OCI-LY1 (cell line): ENCODE measurements around the gene TFPI.

Experiments used
- CTCF ChIP-seq: fragments of 200-600 bp; sonication (generic), shearing (Covaris generic); IDR thresholded peaks from 2 replicates; pipeline ENCODE4 v1.5.1; 2017; ENCODE audit warnings: mild to moderate bottlenecking, antibody characterized with exemption, low read length, moderate library complexity, mixed read lengths
- EZH2 ChIP-seq: fragments of 200-600 bp; sonication (generic), shearing (Covaris generic); IDR thresholded peaks from 2 replicates; pipeline ENCODE4 v1.8.0; 2017; ENCODE audit warnings: borderline replicate concordance, mixed run types, mild to moderate bottlenecking, antibody characterized with exemption, low read length, moderate library complexity, mixed read lengths

GRCh38 chr2:187446711-187447110, 107.5 kb downstream of the TFPI start:
- no peak for TF ChIP-seq CTCF
- no peak for TF ChIP-seq EZH2
